Loucy (cell line): ENCODE results near the gene BIRC7.

ENCODE experiments used
- EZH2phosphoT487 ChIP-seq: fragments of 200-600 bp; IDR thresholded peaks from 2 replicates; pipeline ENCODE4 v1.6.1; 2018; ENCODE audit warnings: antibody characterized with exemption, mild to moderate bottlenecking, moderate library complexity, borderline replicate concordance
- TF ChIP-seq, protein P1 (sequence below): fragments of 200-600 bp; sonication (generic); conservative IDR thresholded peaks from 2 replicates; pipeline ENCODE4 v1.5.1; 2014; ENCODE audit warnings: mild to moderate bottlenecking, antibody characterized with exemption, low read length

DNA sequence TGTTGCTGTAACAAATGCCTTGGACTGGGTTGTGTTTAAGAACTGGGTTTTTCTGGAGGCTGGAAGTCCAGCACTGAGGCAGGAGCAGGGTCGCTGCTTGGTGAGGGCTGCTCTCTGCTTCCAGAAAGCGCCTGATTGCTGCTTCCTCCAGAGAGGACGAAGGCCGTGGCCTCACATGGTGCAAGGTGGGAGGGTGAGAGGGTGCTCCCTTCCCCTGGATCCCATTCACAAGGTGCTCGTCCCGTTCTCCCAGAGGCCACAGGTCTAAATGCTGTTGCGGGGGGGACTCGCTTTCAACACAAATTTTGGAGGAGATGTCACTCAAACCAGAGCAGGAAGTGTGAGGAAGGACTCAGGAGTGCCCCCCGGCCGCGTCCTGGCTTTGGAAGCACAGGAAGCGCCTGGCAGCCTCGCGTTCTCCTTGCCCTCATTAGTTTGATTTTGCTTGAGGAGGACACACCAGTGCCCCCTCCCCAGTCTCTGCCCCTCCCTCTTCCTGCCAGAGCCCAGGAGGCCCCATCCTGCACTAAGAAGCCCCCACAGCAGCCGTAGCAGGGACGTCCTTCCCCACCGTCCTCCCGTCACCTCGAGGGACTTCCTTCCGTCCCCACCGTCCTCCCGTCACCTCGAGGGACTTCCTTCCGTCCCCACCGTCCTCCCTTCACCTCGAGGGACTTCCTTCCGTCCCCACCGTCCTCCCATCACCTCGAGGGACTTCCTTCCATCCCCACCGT, 26.3 kb downstream of the BIRC7 start:
- TF ChIP-seq, protein P1, sequence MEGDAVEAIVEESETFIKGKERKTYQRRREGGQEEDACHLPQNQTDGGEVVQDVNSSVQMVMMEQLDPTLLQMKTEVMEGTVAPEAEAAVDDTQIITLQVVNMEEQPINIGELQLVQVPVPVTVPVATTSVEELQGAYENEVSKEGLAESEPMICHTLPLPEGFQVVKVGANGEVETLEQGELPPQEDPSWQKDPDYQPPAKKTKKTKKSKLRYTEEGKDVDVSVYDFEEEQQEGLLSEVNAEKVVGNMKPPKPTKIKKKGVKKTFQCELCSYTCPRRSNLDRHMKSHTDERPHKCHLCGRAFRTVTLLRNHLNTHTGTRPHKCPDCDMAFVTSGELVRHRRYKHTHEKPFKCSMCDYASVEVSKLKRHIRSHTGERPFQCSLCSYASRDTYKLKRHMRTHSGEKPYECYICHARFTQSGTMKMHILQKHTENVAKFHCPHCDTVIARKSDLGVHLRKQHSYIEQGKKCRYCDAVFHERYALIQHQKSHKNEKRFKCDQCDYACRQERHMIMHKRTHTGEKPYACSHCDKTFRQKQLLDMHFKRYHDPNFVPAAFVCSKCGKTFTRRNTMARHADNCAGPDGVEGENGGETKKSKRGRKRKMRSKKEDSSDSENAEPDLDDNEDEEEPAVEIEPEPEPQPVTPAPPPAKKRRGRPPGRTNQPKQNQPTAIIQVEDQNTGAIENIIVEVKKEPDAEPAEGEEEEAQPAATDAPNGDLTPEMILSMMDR = no peak
- no peak for TF ChIP-seq EZH2phosphoT487
